ENCODE results near the gene MSANTD1.

The MSANTD1 gene

GRCh38 chr4:3304831-3305609 lies 56.1 kb downstream of the MSANTD1 start:
- no peak for DNase-seq

- peak in 1 of 5 donors; percentile 59 for DNase-seq
Measured at GRCh38 chr4:3305610-3306371, 56.8 kb downstream of the MSANTD1 start.

All from T-helper 1 cell (primary cell).